ENCODE results near the gene SGMS2.

DNA sequence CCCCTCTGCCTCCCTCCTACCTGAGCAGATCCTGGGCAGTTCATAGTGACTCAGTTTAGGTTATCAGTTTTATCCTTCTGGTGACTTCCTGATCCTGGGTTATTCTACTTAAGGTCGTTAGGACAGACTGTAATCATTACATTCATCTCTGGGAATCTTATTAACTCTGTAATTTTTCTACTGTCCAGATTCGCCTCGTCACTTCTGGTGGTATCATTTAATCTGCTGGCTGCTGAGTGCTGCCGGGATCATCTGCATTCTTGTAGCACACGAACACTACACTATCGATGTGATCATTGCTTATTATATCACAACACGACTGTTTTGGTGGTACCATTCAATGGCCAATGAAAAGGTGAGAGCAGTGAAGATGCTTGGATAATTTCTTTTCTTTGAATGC, 83.6 kb downstream of the SGMS2 start:
- TF ChIP-seq CTCF (IDR thresholded peaks at IDR 0.05 in 8 of 11, conservative IDR thresholded peaks at IDR 0.05 in 3 of 11) (no peak), POLR2A (IDR thresholded peaks at IDR 0.05) (no peak)
